Inflammatory macrophage treated with lipopolysaccharide for 1 hour (primary cell): ENCODE results near the gene CERS5.

ENCODE experiments used
- DNase-seq, 2 donors: peaks; one replicate each; pipeline ENCODE4 v3.0.0-alpha.2; 2020 to 2022

The CERS5 gene, protein sequence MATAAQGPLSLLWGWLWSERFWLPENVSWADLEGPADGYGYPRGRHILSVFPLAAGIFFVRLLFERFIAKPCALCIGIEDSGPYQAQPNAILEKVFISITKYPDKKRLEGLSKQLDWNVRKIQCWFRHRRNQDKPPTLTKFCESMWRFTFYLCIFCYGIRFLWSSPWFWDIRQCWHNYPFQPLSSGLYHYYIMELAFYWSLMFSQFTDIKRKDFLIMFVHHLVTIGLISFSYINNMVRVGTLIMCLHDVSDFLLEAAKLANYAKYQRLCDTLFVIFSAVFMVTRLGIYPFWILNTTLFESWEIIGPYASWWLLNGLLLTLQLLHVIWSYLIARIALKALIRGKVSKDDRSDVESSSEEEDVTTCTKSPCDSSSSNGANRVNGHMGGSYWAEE

DNA sequence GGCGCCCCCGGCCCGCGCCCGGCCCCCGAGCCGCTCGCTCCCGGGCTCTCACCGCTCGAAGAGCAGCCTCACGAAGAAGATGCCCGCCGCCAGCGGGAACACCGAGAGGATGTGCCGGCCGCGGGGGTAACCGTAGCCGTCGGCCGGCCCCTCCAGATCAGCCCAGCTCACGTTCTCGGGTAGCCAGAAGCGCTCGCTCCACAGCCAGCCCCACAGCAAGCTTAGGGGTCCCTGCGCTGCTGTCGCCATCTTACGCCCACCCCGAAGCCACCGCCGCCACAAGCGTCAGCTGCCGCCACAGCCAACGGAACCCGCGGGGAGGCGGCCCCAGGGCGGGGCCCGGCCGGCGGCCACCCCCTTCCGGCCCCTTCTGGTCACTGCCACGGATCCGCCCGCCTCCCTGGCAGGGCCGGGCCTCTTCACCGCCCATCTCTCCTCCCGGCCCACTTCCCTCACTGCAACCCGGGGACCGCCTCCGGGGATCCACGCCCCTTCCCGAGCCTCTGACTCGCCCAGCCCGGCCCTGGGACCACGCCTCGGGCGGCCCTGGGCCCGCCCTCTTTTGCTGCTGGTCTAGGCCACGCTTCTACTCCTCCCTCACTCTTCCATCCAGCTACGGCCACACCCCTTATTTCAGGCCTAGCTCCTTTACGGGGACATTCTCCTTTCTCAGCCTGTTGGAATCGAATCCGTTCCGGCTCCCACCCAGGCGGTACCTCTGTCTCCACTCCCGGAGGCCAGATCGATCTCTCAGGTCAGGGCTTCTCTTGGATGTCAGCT is at the start of gene CERS5:
CERS5 (minus strand) TSS at position 321 of the 780 bp plus-strand sequence; CDS start at position 249, 72 bp downstream.
- peak; percentile 98 for DNase-seq

DNA sequence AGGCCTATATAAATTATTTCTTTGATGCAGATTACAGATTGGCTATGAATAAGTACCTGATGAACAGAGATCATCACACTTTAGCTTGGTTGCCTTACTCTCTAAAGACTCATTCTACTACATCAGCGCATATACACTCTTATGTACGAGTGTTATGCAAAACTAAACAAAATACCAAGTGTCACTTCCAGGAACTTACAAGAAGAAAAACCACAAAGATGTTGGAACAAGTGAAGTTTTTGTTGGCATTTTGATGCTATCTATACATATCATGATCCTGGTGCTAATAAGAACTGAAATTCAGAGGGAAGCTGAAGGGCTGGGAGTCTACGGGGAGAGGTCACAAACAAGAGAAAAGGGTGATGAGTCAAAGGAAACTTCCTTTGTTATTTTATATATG is 47.9 kb upstream of the CERS5 start:
- no peak for DNase-seq

DNA sequence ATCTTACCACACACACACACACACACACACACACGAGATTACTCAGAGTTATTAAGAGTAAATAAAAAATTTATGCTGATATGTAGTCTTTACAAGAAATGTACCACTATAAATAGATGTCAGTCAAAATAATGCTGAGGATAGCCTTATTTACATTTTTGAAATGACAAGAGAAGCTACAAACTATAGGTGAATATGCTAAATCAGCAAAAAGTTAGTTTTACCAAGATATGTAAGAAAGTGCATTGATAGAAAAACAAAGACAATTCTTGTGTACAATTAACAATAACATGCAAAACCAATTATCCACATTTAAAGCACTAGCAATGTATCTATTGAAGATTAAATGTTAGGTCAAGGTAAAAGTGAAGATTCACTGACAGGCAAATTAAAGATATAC is 46.8 kb upstream of the CERS5 start:
- DNase-seq: no peak

DNA sequence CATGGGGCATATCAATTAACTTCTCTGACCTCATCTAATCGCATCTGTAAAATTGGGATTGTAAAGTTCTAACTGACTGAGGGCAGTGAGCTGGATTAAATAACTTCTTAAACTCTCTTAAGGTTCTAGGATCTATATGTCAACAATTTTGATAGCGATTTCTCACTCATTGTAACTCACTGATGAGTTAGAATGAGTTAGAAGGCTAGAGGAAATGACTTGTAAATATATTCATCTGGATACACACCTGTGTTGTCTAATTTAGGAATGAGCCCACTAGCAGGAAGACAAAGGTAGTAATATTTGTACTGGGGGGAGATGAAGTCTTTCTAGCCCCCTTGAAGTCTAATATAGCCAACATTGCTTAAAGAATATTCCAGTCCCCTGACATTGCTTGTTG is 46.3 kb upstream of the CERS5 start:
- no peak for DNase-seq

DNA sequence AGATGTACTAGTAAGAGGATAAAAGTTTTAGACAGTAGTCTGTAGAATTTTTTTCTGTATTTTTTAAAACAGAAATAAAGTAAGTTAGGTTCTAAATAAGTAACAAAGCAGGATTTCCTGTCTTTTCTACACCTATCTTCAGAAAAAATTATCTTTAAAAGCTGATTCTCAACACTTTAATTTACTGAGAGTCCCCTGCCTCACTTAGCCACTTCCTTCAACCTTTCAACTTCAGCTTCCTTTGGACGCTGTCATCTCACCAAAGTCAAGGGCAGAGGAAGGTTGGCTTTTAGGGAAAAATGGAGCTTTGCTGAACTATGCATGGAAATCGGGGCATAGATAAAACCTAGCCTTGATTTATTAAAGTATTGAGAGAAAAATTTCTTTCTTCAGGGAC is 44.9 kb upstream of the CERS5 start:
- no peak for DNase-seq

DNA sequence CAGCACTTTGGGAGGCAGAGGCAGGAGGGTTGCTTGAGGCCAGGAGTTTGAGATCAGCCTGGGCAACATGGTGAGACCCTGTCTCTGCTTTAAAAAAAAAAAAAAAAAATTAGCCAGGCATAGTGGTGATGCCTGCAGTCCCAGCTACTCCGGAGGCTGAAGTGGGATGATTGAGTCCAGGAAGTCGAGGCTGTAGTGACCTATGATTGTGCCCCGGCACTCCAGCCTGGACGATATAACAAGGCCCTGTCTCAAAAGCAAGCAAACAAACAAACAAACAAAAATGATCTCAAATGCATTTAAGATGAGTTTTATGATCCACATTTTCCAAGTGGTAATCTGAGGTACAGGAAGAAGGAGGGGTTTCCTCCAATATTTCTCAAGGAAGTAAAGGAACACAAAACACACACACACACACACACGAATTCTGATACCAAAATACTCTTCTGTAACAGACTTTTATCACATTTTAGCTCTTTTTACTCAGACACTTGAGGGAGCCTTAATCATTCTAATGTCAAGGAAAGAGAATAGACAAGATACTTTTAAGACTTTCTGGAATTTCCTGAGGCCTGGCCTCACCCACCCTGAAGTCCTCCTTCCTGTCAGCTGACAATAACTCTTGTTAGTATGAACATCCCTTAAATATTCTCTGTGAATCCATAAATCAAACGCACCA is 44.4 kb upstream of the CERS5 start:
- DNase-seq: peak; percentile 56 to 79

DNA sequence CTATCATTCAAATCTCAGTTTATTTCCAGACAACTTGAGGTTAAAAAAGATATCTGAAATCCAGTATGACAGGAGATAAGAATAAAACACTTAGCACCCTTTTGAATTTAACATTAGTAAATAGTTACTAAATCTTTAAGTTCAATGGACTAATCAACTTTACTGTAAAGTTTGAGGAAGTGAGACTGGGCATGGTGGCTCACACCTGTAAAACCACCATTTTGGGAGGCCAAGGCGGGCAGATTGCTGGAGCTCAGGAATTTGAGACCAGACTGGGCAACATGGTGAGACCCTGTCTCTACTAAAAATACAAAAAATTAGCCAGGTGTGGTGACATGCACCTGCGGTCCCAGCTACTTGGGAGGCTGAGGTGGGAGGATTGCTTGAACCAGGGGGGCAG is 40.3 kb upstream of the CERS5 start:
- DNase-seq: no peak

DNA sequence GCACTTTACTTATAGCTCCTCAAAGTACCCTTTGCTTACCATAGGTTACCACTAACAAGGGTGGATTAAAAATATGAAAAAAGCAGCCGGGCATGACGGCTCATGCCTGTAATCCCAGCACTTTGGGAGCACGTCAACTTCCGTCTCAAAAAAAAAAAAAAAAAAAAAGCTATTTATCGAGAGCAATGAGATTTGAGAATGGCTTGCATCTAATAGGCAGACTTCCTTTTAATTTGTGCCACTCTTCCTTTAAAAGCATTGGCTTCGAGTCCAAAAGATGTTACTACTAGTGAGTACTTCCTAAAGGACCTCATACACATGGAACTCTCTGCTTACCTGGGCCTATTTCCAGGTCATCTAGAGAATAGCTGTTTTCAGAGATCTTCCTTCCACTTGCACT is 38.5 kb upstream of the CERS5 start:
- no peak for DNase-seq

DNA sequence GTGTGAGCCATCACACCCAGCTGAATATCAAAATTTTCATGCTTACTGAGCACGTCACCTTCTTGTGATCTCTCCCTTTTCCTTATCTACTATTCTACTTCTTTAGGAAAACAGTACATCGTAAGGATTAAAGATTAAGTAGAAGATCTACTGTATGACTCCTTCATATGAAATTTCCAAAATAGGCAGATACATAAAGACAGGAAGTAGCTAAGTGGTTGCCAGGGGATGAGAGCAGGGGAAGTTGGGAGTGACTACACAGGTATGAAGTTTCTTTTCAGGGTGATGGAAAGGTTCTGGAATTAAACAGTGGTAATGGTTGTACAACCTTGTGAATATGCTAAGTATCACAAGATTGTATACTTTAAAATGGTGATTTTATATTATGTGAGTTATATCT is 36.5 kb upstream of the CERS5 start:
- no peak for DNase-seq

DNA sequence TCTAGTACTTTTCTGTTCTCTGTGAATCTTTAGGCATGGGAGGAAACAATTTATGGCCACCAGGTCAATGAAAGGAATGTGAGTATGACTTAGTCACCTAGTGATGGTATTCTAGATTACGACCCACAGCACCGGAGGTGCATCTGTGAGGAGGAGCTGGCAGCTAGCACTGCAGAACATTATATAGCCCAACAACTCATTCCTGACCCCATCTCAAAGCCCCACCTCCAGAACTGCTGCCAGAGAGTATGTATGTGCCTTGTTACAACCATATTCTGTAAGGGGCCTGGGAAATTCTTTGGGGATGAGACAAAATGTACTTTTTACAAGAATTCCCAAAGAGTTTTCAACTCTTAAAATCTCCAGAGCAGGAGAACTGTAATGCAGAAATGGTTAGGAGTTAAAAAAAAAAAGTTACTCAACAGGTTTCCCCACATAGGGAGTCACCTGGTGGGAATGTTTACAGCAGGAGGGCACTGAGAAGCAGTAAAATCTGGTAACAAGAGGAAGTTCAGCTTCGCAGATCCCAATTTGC is 34.9 kb upstream of the CERS5 start:
- DNase-seq: no peak

DNA sequence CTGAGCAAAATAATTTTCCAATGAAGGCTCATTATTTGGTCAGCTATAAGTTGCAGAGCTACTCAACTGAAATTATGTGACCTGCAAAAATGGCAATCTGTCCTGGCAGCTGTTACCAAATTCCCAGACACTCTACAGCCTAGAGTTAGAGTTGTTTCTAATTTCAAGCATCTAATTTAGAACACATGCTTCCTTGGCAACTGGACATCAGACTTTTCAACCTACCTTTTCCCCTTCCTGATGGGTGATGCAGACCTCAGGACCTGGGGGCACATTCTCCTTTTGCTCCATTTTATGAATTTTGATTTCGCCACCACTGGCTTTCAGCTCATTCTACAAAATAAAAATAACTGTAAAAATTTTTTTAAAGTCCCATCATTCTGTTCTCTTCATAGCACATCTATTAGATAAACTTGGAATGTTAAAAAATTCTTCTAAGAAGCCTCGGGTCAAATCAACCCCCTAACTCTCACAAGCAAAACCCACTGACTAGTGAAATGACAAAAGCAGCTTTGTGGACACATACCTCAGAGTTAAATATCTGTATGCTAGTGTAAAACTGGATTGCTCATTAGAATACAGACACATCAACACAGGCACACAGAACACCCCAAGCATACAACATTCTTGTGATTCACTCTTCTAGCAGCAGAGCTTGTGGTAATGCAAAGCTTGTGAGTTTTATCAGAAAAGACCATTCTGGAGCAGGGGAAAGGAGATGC is 33.5 kb upstream of the CERS5 start:
- DNase-seq: no peak

DNA sequence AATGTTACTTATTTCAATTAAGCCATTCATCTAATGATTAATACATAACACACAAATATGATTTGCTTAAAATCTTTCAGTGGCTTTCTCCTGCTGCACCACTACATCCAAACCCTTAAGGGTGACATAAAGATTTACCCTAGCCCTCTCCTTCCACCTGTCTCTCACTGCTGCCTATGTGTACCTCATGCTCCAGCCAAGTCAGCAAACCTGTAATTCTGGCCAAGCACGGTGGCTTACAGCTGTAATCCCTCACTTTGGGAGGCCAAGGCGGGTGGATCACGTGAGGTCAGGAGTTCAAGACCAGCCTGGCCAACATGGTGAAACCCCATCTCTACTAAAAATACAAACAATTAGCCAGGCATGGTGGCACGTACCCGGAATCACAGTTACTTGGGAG is 31.7 kb upstream of the CERS5 start:
- DNase-seq: no peak

DNA sequence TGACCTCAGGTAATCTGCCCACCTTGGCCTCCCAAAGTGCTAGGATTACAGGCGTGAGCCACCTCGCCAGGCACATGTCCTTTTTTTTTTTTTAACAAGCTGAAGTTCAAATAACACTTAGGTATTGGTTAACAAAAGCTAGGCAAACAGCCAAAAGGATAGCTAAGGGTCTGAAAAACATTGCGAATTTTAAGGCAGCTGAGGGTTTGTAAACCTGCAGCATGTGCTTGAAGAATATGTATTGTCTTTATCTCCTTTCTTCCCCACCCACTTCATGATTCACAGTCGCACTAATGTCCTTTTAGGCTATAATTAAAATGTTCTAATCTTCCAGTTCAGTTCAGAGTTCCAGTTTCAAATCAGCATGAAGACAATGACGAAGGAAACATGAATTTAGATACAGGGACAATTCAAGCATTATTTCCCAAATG is 30.1 kb upstream of the CERS5 start:
- DNase-seq: no peak

DNA sequence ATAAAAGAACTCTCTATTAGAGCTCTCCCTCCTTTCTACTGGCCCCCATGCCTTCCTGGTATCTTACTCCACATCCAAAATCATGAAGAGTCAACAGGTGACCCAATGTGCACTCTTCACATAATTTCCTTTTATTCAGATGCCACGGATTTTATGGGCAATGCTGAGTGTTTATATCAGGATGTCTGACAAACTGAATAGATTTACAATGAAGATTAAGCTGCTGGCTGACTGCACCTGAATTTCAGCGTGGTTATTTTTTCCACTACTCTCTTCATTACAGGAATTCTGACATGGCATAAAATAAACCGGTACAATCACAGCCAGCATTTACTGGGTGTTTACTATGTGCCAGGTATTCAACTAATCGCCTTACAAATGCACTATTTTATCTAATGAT is 29.4 kb upstream of the CERS5 start:
- no peak for DNase-seq

DNA sequence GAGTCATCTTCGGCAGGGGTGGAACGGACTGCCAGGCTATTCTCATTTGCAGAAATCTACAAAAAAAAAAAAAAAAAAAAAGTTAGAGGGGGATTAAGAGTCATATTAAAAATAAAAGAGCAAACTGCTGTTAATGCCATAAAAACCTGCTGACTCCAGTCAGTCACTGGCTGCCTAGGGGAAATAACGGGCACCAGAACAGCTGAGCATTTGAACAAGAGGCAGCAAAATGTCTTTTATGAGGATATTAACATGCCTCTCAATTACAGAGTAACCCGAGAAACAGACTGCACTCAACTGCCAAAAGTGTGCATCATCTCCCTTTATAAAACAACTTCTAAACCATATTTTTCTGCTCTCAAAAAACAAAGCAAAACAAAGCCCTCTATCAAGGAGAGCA is 28.7 kb upstream of the CERS5 start:
- no peak for DNase-seq

DNA sequence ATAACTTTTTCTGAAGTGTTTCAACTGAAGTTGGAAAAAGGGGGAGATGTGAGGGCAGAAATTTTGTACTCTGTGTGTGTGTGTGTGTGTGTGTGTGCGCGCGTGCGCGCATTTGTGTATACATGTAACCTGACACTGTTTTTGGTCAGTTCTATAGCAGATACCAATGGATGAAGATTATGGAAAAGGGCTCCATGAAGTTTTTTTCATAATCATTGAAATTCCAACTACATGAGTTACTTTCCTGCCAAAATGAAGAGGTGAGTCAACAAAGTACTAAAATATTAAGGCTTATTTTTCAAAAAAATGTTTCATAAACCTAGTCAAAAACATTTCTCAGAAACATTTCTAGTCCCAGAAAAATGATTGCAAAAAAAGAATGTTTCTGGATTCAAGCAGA is 25.7 kb upstream of the CERS5 start:
- no peak for DNase-seq

DNA sequence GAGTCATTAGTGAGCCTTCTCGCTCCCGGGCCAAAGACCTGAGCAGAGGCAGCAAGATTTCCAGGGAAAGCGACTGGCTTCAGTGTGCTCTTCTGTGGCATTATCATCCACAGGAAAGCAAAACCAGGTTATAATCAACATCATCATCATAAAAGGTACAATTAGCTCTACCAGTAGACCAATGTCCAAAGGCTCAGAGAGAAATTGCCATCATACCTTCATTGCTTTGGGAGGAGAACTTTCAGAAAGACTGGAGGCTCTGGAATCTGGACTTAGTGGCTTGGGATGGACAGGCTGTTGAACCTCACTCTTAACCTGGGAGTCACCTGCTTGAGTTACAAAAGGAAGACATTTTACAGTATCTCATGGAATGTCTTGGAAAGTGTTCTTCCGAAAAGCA is 25.1 kb upstream of the CERS5 start:
- no peak for DNase-seq

DNA sequence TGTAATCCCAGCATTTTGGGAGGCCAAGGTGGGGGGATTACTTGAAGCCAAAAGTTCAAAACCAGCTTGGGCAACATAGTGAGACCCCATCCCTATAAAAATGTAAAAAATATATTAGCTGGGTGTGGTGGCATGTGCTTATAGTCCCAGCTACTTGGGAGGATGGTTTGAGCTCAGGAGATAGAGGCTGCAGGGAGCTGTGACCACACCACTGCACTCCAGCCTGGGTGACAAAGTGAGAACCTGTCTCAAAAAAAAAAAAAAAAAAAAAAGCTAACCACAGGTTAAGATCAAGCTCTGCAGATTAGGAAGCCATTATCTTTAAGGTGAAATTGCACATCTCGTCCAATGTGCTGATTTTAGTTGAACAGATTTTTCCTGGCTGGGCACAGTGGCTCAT is 23.7 kb upstream of the CERS5 start:
- no peak for DNase-seq

DNA sequence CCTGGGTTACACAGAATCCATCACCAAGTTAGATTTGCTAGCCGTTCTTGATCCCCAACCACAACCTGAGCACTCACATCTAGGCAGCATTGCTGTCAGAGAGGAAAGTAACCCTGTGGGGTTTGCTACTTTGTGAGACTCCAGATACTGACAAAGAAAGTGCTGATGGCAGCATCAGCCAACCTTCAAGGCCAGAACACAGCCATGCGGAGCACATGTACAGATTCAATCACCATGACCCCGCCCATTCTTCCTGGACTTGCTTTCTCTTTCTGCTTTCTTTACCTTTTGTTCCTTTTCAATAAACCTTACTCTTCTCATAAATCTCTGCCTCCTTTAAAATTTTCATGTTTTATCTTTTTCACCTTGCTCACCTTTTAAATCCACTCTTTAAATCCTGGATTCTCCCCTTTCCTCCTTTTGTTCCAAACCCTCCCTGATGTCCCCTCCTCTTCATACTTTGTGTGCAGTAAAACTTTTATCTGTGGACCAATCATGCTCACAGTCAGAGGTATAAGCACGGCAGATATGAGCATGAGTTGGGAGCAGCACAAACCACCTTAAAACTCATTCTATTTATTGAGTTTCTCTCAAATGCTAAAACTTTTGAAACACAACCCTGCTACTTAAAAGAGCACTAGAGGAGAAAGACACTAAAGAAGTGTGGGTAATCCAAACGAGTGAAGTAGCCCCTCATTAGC is 21.9 kb upstream of the CERS5 start:
- DNase-seq: no peak

DNA sequence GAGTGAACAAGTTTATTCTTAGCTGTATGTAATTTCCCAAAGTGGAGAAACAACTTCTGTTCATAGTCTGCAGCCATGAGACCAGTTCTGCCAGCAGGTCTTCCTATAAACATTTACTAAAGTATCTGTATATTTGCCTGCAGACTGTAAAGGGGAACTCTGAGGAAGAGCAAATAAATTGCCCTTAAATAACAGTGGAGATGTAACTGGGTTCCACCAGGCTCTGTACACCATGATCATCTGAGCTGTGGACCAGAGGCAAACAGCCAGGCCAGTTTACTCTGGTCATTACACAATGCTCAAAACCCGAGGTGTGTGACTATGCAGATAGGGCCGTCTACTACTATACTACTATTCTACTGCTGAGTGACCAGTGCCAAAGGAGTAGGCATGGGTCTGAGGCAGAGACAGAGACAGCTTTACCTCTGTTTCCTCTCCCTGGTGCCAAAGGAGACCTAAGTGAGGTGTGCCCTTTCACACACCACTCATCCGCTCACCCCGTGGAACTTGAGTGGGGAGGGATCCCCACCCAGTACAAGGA is 21.1 kb upstream of the CERS5 start:
- DNase-seq: no peak

DNA sequence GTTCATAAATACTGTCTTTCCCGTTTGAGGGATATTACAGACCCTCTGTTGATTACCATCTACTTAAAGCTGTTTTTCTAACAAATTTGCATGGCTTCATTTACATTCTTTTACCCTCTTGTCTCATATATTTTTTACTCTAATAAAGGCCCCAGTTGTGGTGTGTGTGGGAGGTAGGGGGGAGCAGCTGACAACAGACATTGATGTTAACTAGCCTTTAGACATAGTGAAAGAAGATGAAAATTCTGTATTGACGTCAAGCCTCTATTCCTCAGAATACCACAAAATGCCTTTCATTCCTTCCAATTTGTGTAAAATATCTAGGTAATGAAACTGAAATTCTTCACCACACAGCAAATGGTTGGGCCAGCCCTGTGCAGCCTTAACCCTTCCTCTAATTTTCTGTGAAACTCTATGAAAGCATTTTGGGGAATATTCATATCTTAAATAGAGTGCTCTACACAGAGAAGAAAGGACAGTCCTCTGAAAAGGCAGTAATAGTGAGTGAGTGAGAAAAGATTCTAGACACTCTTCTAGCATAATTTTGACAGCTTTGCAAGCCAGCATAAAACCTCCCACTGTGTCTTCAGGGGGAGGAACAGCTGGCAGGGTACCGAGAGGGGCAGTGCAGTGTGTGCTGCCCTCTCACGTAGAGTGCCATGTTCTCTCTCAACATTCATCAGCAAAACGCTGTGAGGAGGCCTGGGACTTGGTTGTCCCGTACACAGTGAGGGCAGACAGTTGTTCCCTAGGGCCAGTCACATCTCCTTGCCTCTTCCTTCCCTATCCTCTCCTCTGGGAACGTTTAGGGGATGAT is 20.1 kb upstream of the CERS5 start:
- DNase-seq: no peak
